ENCODE data around the gene FGF18. TPM values are rescaled to one million over a fixed set of nuclear protein-coding genes. Genes with fewer than 3 reads are reported as not detected.

The FGF18 gene
- total and polyA plus RNA-seq, 2 experiments from 2014 or later = 0.56 to 0.86 TPM

GRCh38 chr5:171445644-171446516, 26.4 kb downstream of the FGF18 start:
- Mint-ChIP-seq H3K27me3 (ENCODE audit: insufficient read depth, low read depth, poor library complexity) (peaks cover 20% of the 10 kb centered on the region), H3K9me3 (no peaks in the 10 kb centered on the region), H3K4me3 (no peak overlapping the region), H3K36me3 (ENCODE audit: low read depth) (no peaks in the 10 kb centered on the region; the same call in 2 of the 3 replicates), H3K27ac (no peak overlapping the region; the same call in 1 of the 2 replicates), H3K4me1 (peaks cover 41% of the 10 kb centered on the region)
- H3K27ac ChIP-seq (ENCODE audit: low read depth) = no peak overlapping the region
- TF ChIP-seq ETS1 (IDR thresholded peaks at IDR 0.05) (no peak), ZNF331 (CRISPR knock-in tag; IDR thresholded peaks at IDR 0.05; ENCODE audit: low read depth) (no peak), ZNF114 (CRISPR knock-in tag; IDR thresholded peaks at IDR 0.05) (no peak), CTCF (conservative IDR thresholded peaks at IDR 0.05; ENCODE audit: low read depth in 2 of 2) (no peak), CREB1 (CRISPR knock-in tag; IDR thresholded peaks at IDR 0.05; ENCODE audit: low read depth) (no peak), EZH2phosphoT487 (IDR thresholded peaks at IDR 0.05; ENCODE audit: unreplicated experiment) (no peak), EZH2 (IDR thresholded peaks at IDR 0.05; ENCODE audit: low read depth, unreplicated experiment) (no peak), ZNF462 (CRISPR knock-in tag; IDR thresholded peaks at IDR 0.05) (no peak), POLR2AphosphoS5 (IDR thresholded peaks at IDR 0.05; ENCODE audit: low read depth) (no peak), NANOG (IDR thresholded peaks at IDR 0.05; ENCODE audit: borderline replicate concordance) (no peak), REST (IDR thresholded peaks at IDR 0.05; ENCODE audit: unreplicated experiment) (no peak), STAT1 (IDR thresholded peaks at IDR 0.05; ENCODE audit: unreplicated experiment) (no peak), JUNB (IDR thresholded peaks at IDR 0.05; ENCODE audit: unreplicated experiment) (no peak)
- ATAC-seq (no peak), DNase-seq (ENCODE audit: low spot score) (no peak)
- no peaks in the 10 kb centered on the region for H3K36me3 ChIP-seq (ENCODE audit: insufficient read depth)
- no peaks in the 10 kb centered on the region for H4K20me1 ChIP-seq (replicated peaks; ENCODE audit: insufficient read depth)
- no peak overlapping the region for H3K4me2 ChIP-seq
- no peak overlapping the region for H3K4me3 ChIP-seq
- H3F3A ChIP-seq (replicated peaks; ENCODE audit: low read depth) = no peaks in the 10 kb centered on the region
- H3K27me3 ChIP-seq (ENCODE audit: insufficient read depth) = peaks cover 3% of the 10 kb centered on the region; the same call in 1 of the 2 replicates
- H3K4me1 ChIP-seq (ENCODE audit: insufficient read depth) = peaks cover 26% of the 10 kb centered on the region
- no peaks in the 10 kb centered on the region for H3K79me2 ChIP-seq (replicated peaks; ENCODE audit: insufficient read depth)
- H2AFZ ChIP-seq = no peak overlapping the region
- no peaks in the 10 kb centered on the region for H3K9me2 ChIP-seq (ENCODE audit: insufficient read depth)
